Ovary (tissue), 3 donors: ENCODE data around the gene FECH.

Source experiments
- POLR2A ChIP-seq: fragments of 450-650 bp; IDR thresholded peaks from one replicate; pipeline ENCODE4 v1.6.1; 2017; ENCODE audit warnings: antibody characterized with exemption, mild to moderate bottlenecking, moderate library complexity
- TF ChIP-seq, protein P1 (sequence below), 3 donors: fragments of 450-650 bp in 2 of 3; fragments of 200-600 bp in 1 of 3; IDR thresholded peaks; one replicate each; pipeline versions ENCODE4 v1.5.1 to v1.8.0; 2016 to 2022; ENCODE audit warnings: antibody characterized with exemption in 3 of 3, mild to moderate bottlenecking in 1 of 3
- donor health status: DM: no; HTN: no; CAD: no.

- TF ChIP-seq POLR2A: no peak
- TF ChIP-seq, protein P1, sequence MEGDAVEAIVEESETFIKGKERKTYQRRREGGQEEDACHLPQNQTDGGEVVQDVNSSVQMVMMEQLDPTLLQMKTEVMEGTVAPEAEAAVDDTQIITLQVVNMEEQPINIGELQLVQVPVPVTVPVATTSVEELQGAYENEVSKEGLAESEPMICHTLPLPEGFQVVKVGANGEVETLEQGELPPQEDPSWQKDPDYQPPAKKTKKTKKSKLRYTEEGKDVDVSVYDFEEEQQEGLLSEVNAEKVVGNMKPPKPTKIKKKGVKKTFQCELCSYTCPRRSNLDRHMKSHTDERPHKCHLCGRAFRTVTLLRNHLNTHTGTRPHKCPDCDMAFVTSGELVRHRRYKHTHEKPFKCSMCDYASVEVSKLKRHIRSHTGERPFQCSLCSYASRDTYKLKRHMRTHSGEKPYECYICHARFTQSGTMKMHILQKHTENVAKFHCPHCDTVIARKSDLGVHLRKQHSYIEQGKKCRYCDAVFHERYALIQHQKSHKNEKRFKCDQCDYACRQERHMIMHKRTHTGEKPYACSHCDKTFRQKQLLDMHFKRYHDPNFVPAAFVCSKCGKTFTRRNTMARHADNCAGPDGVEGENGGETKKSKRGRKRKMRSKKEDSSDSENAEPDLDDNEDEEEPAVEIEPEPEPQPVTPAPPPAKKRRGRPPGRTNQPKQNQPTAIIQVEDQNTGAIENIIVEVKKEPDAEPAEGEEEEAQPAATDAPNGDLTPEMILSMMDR (IDR thresholded peaks at IDR 0.05): no peak
Observed at GRCh38 chr18:57589161-57589560, 2.7 kb upstream of the FECH start.
